GM21390 (cell line): ENCODE data around the gene IGSF21.

Experiments used
- ATAC-seq: cut with Tn5 transposase; IDR thresholded peaks from one replicate; pipeline ENCODE4 v1.9.1; 2021; ENCODE audit not compliant: unreplicated experiment

IGSF21 gene

GRCh38 chr1:18094096-18094495, 13.5 kb upstream of the IGSF21 start:
- no peak for ATAC-seq

GRCh38 chr1:18097206-18097605, 10.4 kb upstream of the IGSF21 start:
- ATAC-seq: no peak

GRCh38 chr1:18099026-18099425, 8.6 kb upstream of the IGSF21 start:
- ATAC-seq: no peak

- ATAC-seq: no peak
These were observed 7.5 kb upstream of the IGSF21 start for GRCh38 chr1:18100060-18100459.

GRCh38 chr1:18100491-18101063, 7.0 kb upstream of the IGSF21 start:
- ATAC-seq: no peak

- no peak for ATAC-seq
These were observed 6.1 kb upstream of the IGSF21 start for GRCh38 chr1:18101508-18101907.

- ATAC-seq: no peak
These were observed 3.7 kb upstream of the IGSF21 start for GRCh38 chr1:18103788-18104421.

- no peak for ATAC-seq
These were observed 3.0 kb upstream of the IGSF21 start for GRCh38 chr1:18104546-18105100.

- ATAC-seq: no peak
These were observed 2.4 kb upstream of the IGSF21 start for GRCh38 chr1:18105196-18105595.

GRCh38 chr1:18108299-18109057, 880 bp downstream of the IGSF21 start:
- ATAC-seq: no peak

GRCh38 chr1:18109058-18109755, 1.6 kb downstream of the IGSF21 start:
- no peak for ATAC-seq

- ATAC-seq: no peak
These were observed 2.4 kb downstream of the IGSF21 start for GRCh38 chr1:18109756-18110597.

GRCh38 chr1:18110598-18110939, 3.0 kb downstream of the IGSF21 start:
- ATAC-seq: no peak

- no peak for ATAC-seq
These were observed 3.4 kb downstream of the IGSF21 start for GRCh38 chr1:18110968-18111367.

- ATAC-seq: no peak
These were observed 4.2 kb downstream of the IGSF21 start for GRCh38 chr1:18111605-18112297.

- ATAC-seq: no peak
These were observed 5.0 kb downstream of the IGSF21 start for GRCh38 chr1:18112611-18113010.

GRCh38 chr1:18114726-18115410, 7.3 kb downstream of the IGSF21 start:
- ATAC-seq: no peak

GRCh38 chr1:18116777-18117176, 9.2 kb downstream of the IGSF21 start:
- no peak for ATAC-seq

GRCh38 chr1:18118078-18118477, 10.5 kb downstream of the IGSF21 start:
- no peak for ATAC-seq
